Measurements from ENCODE around the gene VSX1. TPM values are rescaled to one million over a fixed set of nuclear protein-coding genes. Genes with fewer than 3 reads are reported as not detected.

The VSX1 gene
- total and polyA plus RNA-seq, 2 of the 4 experiments (the other 2 are of a cell fraction) = not detected

GRCh38 chr20:25090492-25091429, 8.8 kb upstream of the VSX1 start:
- Histone ChIP-seq H3K27ac (ENCODE audit: insufficient read depth, low read length) (no peak overlapping the region), H3K18ac (ENCODE audit: low read depth, low read length) (no peak overlapping the region), H2BK20ac (ENCODE audit: low read depth, low read length) (no peak overlapping the region), H4K20me1 (ENCODE audit: insufficient read depth, low read length) (no peaks in the 10 kb centered on the region), H3K9me3 (ENCODE audit: control insufficient read depth, insufficient read depth, low read length) (no peaks in the 10 kb centered on the region), H2BK5ac (ENCODE audit: low read depth, low read length, poor library complexity, severe bottlenecking) (no peak overlapping the region), H3K27me3 (ENCODE audit: control insufficient read depth, insufficient read depth, low read length) (peaks cover 33% of the 10 kb centered on the region), H3K56ac (ENCODE audit: extremely low read depth, insufficient read depth, low read length) (no peak overlapping the region), H2AK5ac (ENCODE audit: low read depth, low read length) (no peak overlapping the region), H3K36me3 (ENCODE audit: control insufficient read depth, insufficient read depth, low read length) (no peaks in the 10 kb centered on the region), H3K4me3 (ENCODE audit: insufficient read depth, low read depth, low read length) (no peak overlapping the region), H3K23ac (ENCODE audit: low read depth, low read length) (no peak overlapping the region), H4K91ac (ENCODE audit: insufficient read depth, low read depth, low read length) (no peak overlapping the region), H3K14ac (replicated peaks; ENCODE audit: low read depth, low read length) (no peak overlapping the region), H2AFZ (replicated peaks; ENCODE audit: low read length, poor library complexity) (peak overlapping the region; percentile 16), H3K79me1 (ENCODE audit: low read depth in 1 of 2, low read length in 2 of 2) (no peaks in the 10 kb centered on the region), H2AK9ac (replicated peaks; ENCODE audit: low read depth, low read length, poor library complexity) (no peak overlapping the region), H3K9ac (ENCODE audit: low read depth, low read length) (no peak overlapping the region), H2BK120ac (ENCODE audit: low read depth, low read length) (no peak overlapping the region), H2BK15ac (ENCODE audit: low read depth, low read length) (no peak overlapping the region), H4K5ac (ENCODE audit: low read depth, low read length) (no peak overlapping the region), H3K4me2 (ENCODE audit: low read depth, low read length) (no peak overlapping the region), H4K8ac (ENCODE audit: low read depth in 2 of 2, low read length in 2 of 2) (no peak overlapping the region), H3K4me1 (ENCODE audit: control insufficient read depth, insufficient read depth, low read length) (no peaks in the 10 kb centered on the region), H3K4ac (ENCODE audit: low read depth, low read length) (no peak overlapping the region), H3K9me1 (ENCODE audit: insufficient read depth, low read length) (no peaks in the 10 kb centered on the region)
- in situ Hi-C loops (cut with MboI; ENCODE audit: low sequenced_read_pairs) (no loop called here), intact Hi-C loops (cut with micrococcal nuclease) (no loop called here), dilution Hi-C loops (cut with HindIII; ENCODE audit: low sequenced_read_pairs, unreplicated experiment) (no loop called here)
- no peak for TF ChIP-seq USF2 (IDR thresholded peaks at IDR 0.05; ENCODE audit: low read depth, low read length)
- TF ChIP-seq CTCF (conservative IDR thresholded peaks at IDR 0.05; ENCODE audit: low read depth, low read length) = no peak
- no peak for TF ChIP-seq MXI1 (IDR thresholded peaks at IDR 0.05; ENCODE audit: borderline replicate concordance, low read depth, low read length)
- no peak for TF ChIP-seq FOS (IDR thresholded peaks at IDR 0.05; ENCODE audit: low read depth, low read length)
- 34% methylated on average over 6 of the region's 14 CpGs; no CpG with 5 or more reads in 1 of the 2 experiments for WGBS, 2 experiments (ENCODE audit: extremely low coverage in 2 of 2, insufficient read length in 1 of 2)
- POLR2A ChIA-PET (ENCODE audit: unreplicated experiment) = no interaction called here
- ATAC-seq (ENCODE audit: low read depth) (no peak), DNase-seq (no peak)
- no TSS peak for BruUV-seq (replicated peaks)
- CTCF ChIA-PET = no interaction called here

All from IMR-90 (cell line).